HEK293T (cell line): ENCODE data around the gene FNDC1.

Source experiments
- CTCF ChIA-PET: fragments of 350-600 bp; formaldehyde crosslinking; extraction: SDS; loops from one replicate; lab custom pipeline; 2021; ENCODE audit warnings: antibody characterized with exemption, inconsistent platforms; lab: Yijun Ruan, JAX
- POLR2A ChIA-PET: fragments of 350-600 bp; formaldehyde crosslinking; extraction: SDS; loops from one replicate; lab custom pipeline; 2020; ENCODE audit warnings: antibody characterized with exemption, inconsistent platforms; lab: Yijun Ruan, JAX
- DNase-seq: peaks from one replicate; pipeline ENCODE4 v3.0.0; 2012; ENCODE audit warnings: mixed read lengths; ENCODE audit errors: extremely low spot score
- ARNT ChIP-seq: fragments of 450-650 bp; IDR thresholded peaks from 2 replicates; pipeline ENCODE4 v1.6.1; 2017; ENCODE audit warnings: mild to moderate bottlenecking
- BHLHE40 ChIP-seq: fragments of 450-650 bp; IDR thresholded peaks from 2 replicates; pipeline ENCODE4 v1.6.1; 2016; ENCODE audit warnings: mild to moderate bottlenecking, moderate library complexity, borderline replicate concordance
- CTBP1 ChIP-seq: fragments of 450-650 bp; IDR thresholded peaks from 2 replicates; pipeline ENCODE4 v1.6.1; 2016; ENCODE audit warnings: borderline replicate concordance
- ELF4 ChIP-seq: fragments of 450-650 bp; IDR thresholded peaks from 2 replicates; pipeline ENCODE4 v1.6.1; 2017; ENCODE audit warnings: antibody characterized with exemption
- FOXA1 ChIP-seq: fragments of 450-650 bp; IDR thresholded peaks from 2 replicates; pipeline ENCODE4 v1.6.1; 2016; ENCODE audit warnings: mild to moderate bottlenecking
- FOXK2 ChIP-seq: fragments of 450-650 bp; IDR thresholded peaks from 2 replicates; pipeline ENCODE4 v1.6.1; 2016; ENCODE audit warnings: mild to moderate bottlenecking
- FOXM1 ChIP-seq: fragments of 450-650 bp; IDR thresholded peaks from 2 replicates; pipeline ENCODE4 v1.6.1; 2017; ENCODE audit warnings: mild to moderate bottlenecking, borderline replicate concordance
- HDGF ChIP-seq: fragments of 450-650 bp; IDR thresholded peaks from 2 replicates; pipeline ENCODE4 v1.6.1; 2017; ENCODE audit warnings: antibody characterized with exemption, borderline replicate concordance
- L3MBTL2 ChIP-seq: fragments of 450-650 bp; conservative IDR thresholded peaks from 2 replicates; pipeline ENCODE4 v1.6.1; 2016; ENCODE audit warnings: mild to moderate bottlenecking
- LEF1 ChIP-seq: fragments of 450-650 bp; IDR thresholded peaks from 2 replicates; pipeline ENCODE4 v1.6.1; 2017; ENCODE audit warnings: mild to moderate bottlenecking, borderline replicate concordance
- NFRKB ChIP-seq: fragments of 450-650 bp; IDR thresholded peaks from 2 replicates; pipeline ENCODE4 v1.6.1; 2016; ENCODE audit warnings: mild to moderate bottlenecking, moderate library complexity
- SP1 ChIP-seq: fragments of 450-650 bp; IDR thresholded peaks from 2 replicates; pipeline ENCODE4 v1.6.1; 2017
- SUZ12 ChIP-seq: fragments of 450-650 bp; IDR thresholded peaks from 2 replicates; pipeline ENCODE4 v1.6.1; 2016; ENCODE audit warnings: mild to moderate bottlenecking
- TARDBP ChIP-seq: fragments of 450-650 bp; IDR thresholded peaks from 2 replicates; pipeline ENCODE4 v1.6.1; 2016
- ZNF384 ChIP-seq: fragments of 450-650 bp; IDR thresholded peaks from 2 replicates; pipeline ENCODE4 v1.6.1; 2016
- TF ChIP-seq, protein P1 (sequence below): fragments of 450-650 bp; IDR thresholded peaks from 2 replicates; pipeline ENCODE4 v1.6.1; 2016

Gene FNDC1

DNA sequence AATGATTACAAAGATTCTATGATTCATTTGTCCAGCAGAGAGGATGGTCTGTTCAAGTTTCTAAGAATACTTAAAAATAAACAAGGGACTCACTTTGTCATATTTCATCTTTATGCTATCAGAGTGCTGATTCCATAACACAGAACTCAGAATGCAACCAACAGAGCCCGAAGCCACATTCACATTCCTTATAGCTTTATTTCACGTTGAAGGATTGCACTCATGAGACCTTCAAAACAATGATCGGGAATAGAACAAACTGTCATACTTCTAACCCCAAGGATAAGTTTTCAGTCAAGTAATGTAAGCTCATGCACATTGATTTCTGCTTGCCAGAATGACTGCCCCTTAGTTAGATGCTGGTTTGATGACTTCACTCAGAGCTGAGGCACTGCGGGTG is 25.2 kb downstream of the FNDC1 start:
- no peak for TF ChIP-seq ZNF384
- TF ChIP-seq TARDBP: no peak
- no peak for TF ChIP-seq NFRKB
- TF ChIP-seq HDGF: no peak
- TF ChIP-seq L3MBTL2: no peak
- TF ChIP-seq SUZ12: no peak
- no peak for TF ChIP-seq BHLHE40
- no peak for TF ChIP-seq FOXK2
- TF ChIP-seq, protein P1, sequence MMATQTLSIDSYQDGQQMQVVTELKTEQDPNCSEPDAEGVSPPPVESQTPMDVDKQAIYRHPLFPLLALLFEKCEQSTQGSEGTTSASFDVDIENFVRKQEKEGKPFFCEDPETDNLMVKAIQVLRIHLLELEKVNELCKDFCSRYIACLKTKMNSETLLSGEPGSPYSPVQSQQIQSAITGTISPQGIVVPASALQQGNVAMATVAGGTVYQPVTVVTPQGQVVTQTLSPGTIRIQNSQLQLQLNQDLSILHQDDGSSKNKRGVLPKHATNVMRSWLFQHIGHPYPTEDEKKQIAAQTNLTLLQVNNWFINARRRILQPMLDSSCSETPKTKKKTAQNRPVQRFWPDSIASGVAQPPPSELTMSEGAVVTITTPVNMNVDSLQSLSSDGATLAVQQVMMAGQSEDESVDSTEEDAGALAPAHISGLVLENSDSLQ: no peak
- no peak for TF ChIP-seq CTBP1
- TF ChIP-seq SP1: no peak
- no peak for TF ChIP-seq ARNT
- TF ChIP-seq LEF1: no peak
- TF ChIP-seq ELF4: no peak
- POLR2A ChIA-PET: no interaction called here
- DNase-seq: no peak
- CTCF ChIA-PET: interaction anchor here (0.6 to 0.7 kb wide), 2 partner anchors 58 to 312 kb away, joined by 3 to 9 read pairs; no protein-coding TSS in a partner anchor

DNA sequence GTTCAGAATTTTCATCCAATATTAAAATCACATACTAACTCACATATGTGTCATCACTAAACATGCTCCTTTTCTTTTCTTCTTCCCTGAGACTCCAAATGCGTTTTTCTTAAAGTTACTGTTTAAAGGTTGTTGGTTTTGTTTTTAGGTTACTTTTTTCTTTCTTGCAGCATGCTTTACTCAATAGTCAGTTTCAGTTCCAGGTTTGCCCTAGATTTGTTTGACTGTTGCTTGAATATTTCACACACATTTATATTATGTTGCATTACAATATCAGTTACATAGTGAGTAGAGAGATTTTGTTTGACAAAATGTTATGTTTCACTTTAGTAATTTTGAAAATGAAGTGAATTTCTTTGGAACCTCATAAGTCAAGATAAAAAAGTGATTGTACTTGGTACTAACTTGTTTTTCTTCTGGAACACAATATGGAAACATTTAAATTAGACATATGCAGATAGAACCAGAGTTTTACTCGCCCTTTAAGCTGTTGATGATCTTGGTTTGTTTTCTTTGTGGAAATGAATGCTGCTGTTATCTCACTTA is 27.3 kb downstream of the FNDC1 start:
- no peak for TF ChIP-seq FOXM1
- no peak for TF ChIP-seq SP1
- no peak for TF ChIP-seq ZNF384
- TF ChIP-seq, protein P1: no peak
- no peak for TF ChIP-seq L3MBTL2
- no peak for TF ChIP-seq FOXA1
- POLR2A ChIA-PET: no interaction called here
- CTCF ChIA-PET: no interaction called here
- DNase-seq: no peak

GRCh38 chr6:159197251-159197650 is 28.1 kb downstream of the FNDC1 start:
- ChIA-PET POLR2A (no interaction called here), CTCF (no interaction called here)
- no peak for TF ChIP-seq SUZ12
- TF ChIP-seq FOXM1: no peak
- no peak for TF ChIP-seq NFRKB
- no peak for TF ChIP-seq LEF1
- no peak for TF ChIP-seq L3MBTL2
- no peak for TF ChIP-seq ZNF384
- TF ChIP-seq ARNT: no peak
- TF ChIP-seq ELF4: no peak
- no peak for TF ChIP-seq BHLHE40
- TF ChIP-seq CTBP1: no peak
- TF ChIP-seq HDGF: no peak
- no peak for TF ChIP-seq TARDBP
- no peak for TF ChIP-seq SP1
- TF ChIP-seq, protein P1: no peak
- DNase-seq: no peak

DNA sequence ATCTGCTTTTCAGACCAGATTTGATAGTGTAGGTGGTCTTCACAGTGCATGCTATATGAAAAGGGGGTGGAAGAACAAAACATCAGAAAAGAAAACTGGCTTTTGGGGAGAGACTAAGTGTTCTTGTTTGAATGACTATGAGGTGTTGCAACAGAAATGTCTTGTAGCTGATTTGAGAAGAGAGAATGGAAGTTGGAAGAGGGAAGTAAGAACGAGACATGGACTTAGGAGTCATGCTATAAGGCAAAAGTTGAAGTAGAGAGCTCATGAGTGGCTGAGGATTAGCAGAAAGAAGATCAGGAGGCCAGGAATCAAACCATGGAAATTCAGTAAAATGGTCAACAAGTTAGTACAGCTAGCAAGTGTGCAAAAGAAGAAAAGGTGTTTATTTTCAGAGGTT is 32.1 kb downstream of the FNDC1 start:
- TF ChIP-seq ELF4: no peak
- no peak for TF ChIP-seq ZNF384
- TF ChIP-seq SP1: no peak
- no peak for TF ChIP-seq BHLHE40
- TF ChIP-seq, protein P1: no peak
- no peak for TF ChIP-seq SUZ12
- TF ChIP-seq HDGF: no peak
- no peak for TF ChIP-seq LEF1
- TF ChIP-seq L3MBTL2: no peak
- TF ChIP-seq NFRKB: no peak
- no peak for TF ChIP-seq FOXK2
- CTCF ChIA-PET: no interaction called here
- DNase-seq: no peak
- POLR2A ChIA-PET: no interaction called here

GRCh38 chr6:159203304-159204005 is 34.3 kb downstream of the FNDC1 start:
- DNase-seq: no peak
- CTCF ChIA-PET: no interaction called here
- no peak for TF ChIP-seq HDGF
- no peak for TF ChIP-seq BHLHE40
- TF ChIP-seq LEF1: no peak
- no peak for TF ChIP-seq FOXA1
- no peak for TF ChIP-seq ZNF384
- no peak for TF ChIP-seq TARDBP
- no peak for TF ChIP-seq SP1
- no peak for TF ChIP-seq ARNT
- no peak for TF ChIP-seq NFRKB
- TF ChIP-seq FOXK2: no peak
- no peak for TF ChIP-seq SUZ12
- TF ChIP-seq, protein P1: no peak
- no peak for TF ChIP-seq CTBP1
- no peak for TF ChIP-seq L3MBTL2
- TF ChIP-seq ELF4: no peak
- TF ChIP-seq FOXM1: no peak
- POLR2A ChIA-PET: no interaction called here
